Prostate gland (tissue), 2 donors: Measurements from ENCODE around the gene CYP2D6. TPM values are rescaled to one million over a fixed set of nuclear protein-coding genes. Genes with fewer than 3 reads are reported as not detected.
A peak's percentile ranks its signal among the peaks of the same experiment; 100 is the strongest.

Experiments used
- DNase-seq: peaks from one replicate; pipeline ENCODE4 v3.0.0-alpha.2; 2019; ENCODE audit warnings: low spot score
- H3K27ac ChIP-seq, 2 donors: fragments of 200-600 bp; sonication (generic); 2 replicates each; pipeline ENCODE4 v1.5.1; 2017 to 2019
- H3K27me3 ChIP-seq: fragments of 200-600 bp; sonication (generic); replicated peaks from 2 replicates; pipeline ENCODE4 v1.5.1; 2019; ENCODE audit not compliant: insufficient read depth
- H3K36me3 ChIP-seq, 2 donors: fragments of 200-600 bp; sonication (generic); 1 replicate in 1 of 2; 2 replicates in 1 of 2; pipeline versions ENCODE4 v1.5.1 to v1.8.1; 2017 to 2019
- H3K4me1 ChIP-seq: fragments of 200-600 bp; sonication (generic); replicated peaks from 2 replicates; pipeline ENCODE4 v1.5.1; 2019
- H3K4me3 ChIP-seq, 2 donors: fragments of 200-600 bp; sonication (generic); 2 replicates each; pipeline ENCODE4 v1.5.1; 2017 to 2019
- H3K9me3 ChIP-seq: fragments of 200-600 bp; sonication (generic); 2 replicates; pipeline ENCODE4 v1.5.1; 2017
- CTCF ChIP-seq, 4 experiments: fragments of 200-600 bp in 2 of 4; fragments of 450-650 bp in 2 of 4; sonication (generic) in 2 of 4; IDR thresholded peaks; 1 replicate in 3 of 4; 2 replicates in 1 of 4; pipeline ENCODE4 v1.5.1; 2016 to 2019; ENCODE audit warnings: antibody characterized with exemption in 4 of 4, mild to moderate bottlenecking in 2 of 4, moderate library complexity in 2 of 4
- POLR2A ChIP-seq: fragments of 450-650 bp; IDR thresholded peaks from one replicate; pipeline ENCODE4 v1.6.1; 2016; ENCODE audit warnings: antibody characterized with exemption, mild to moderate bottlenecking
- POLR2AphosphoS5 ChIP-seq: sonication (generic); formaldehyde crosslinking; IDR thresholded peaks from one replicate; pipeline ENCODE4 v1.6.1; 2017; ENCODE audit warnings: antibody characterized with exemption
- WGBS: methylation state at CpG from one replicate; pipeline ENCODE4 v1.1.5; 2018; 5-methylcytosine and 5-hydroxymethylcytosine counted together
- intact Hi-C: fragments of 100-400 bp; cut with DNase I; formaldehyde crosslinking; loops from one replicate; pipeline ENCODE4 v1.14.2; 2022
- total RNA-seq, 2 donors: library from RNA; depleted of rRNA; stranded (reverse); fragments of >200 nt; gene quantifications; one replicate each; pipeline ENCODE4 v1.1.0, GENCODE V29; 2016

The CYP2D6 gene
- total RNA-seq, 2 donors from 2014 or later = 0.73 to 5.2 TPM

GRCh38 chr22:42101199-42101598, 29.4 kb downstream of the CYP2D6 start:
- H3K9me3 ChIP-seq = no peaks in the 10 kb centered on the region

GRCh38 chr22:42091455-42091782, 39.2 kb downstream of the CYP2D6 start:
- Histone ChIP-seq H3K27me3 (no peaks in the 10 kb centered on the region), H3K4me1 (no peaks in the 10 kb centered on the region), H3K9me3 (no peaks in the 10 kb centered on the region), H3K4me3 (peak overlapping the region; percentile 62 to 68), H3K27ac (peak overlapping the region; percentile 85 to 92), H3K36me3 (no peaks in the 10 kb centered on the region)
- no peak for DNase-seq
- intact Hi-C loops = loop anchor here (2.0 kb wide), 1 partner anchor 345 kb away; no protein-coding TSS in a partner anchor
- WGBS = 27% methylated on average over 7 of the region's 7 CpGs
- TF ChIP-seq POLR2AphosphoS5 = no peak
- TF ChIP-seq CTCF (IDR thresholded peaks at IDR 0.05) = no peak
- no peak for TF ChIP-seq POLR2A

More at GRCh38 chr22:42101199-42101598, 29.4 kb downstream of the CYP2D6 start:
- Histone ChIP-seq H3K4me3 (no peak overlapping the region), H3K27ac (no peak overlapping the region), H3K27me3 (no peaks in the 10 kb centered on the region), H3K4me1 (no peaks in the 10 kb centered on the region), H3K36me3 (no peaks in the 10 kb centered on the region)
- intact Hi-C loops = no loop called here
- TF ChIP-seq CTCF (IDR thresholded peaks at IDR 0.05) = no peak
- TF ChIP-seq POLR2AphosphoS5 = no peak
- TF ChIP-seq POLR2A = no peak
- no peak for DNase-seq
- WGBS = 98% methylated on average over 3 of the region's 3 CpGs

- Histone ChIP-seq H3K36me3 (peaks cover 0 to under 1% of the 10 kb centered on the region in 2 donors), H3K27me3 (no peaks in the 10 kb centered on the region), H3K4me3 (peak within 1 kb of the TSS; percentile 62 to 68), H3K27ac (peak within 1 kb of the TSS; percentile 90 to 92), H3K9me3 (no peaks in the 10 kb centered on the region), H3K4me1 (no peaks in the 10 kb centered on the region)
- WGBS = under 1% methylated on average over 66 of the region's 71 CpGs
- TF ChIP-seq POLR2AphosphoS5 (peak; percentile 100), POLR2A (peak; percentile 90), CTCF (IDR thresholded peaks at IDR 0.05) (peak; percentile 87 to 100 (median 94))
- intact Hi-C loops = loop anchor here (2.0 kb wide), 1 partner anchor 346 kb away; no protein-coding TSS in a partner anchor
- DNase-seq = peak; percentile 100
These were observed 39.8 kb downstream of the CYP2D6 start, which contains the start of gene NDUFA6 for GRCh38 chr22:42090596-42091454. TSS of gene NDUFA6 (minus strand) at chr22:42090772. CDS start at chr22:42090744, 28 bp downstream.

GRCh38 chr22:42086051-42086450, 44.6 kb downstream of the CYP2D6 start:
- Histone ChIP-seq H3K4me1 (peaks cover 11% of the 10 kb centered on the region), H3K27ac (no peak overlapping the region), H3K9me3 (no peaks in the 10 kb centered on the region), H3K27me3 (no peaks in the 10 kb centered on the region), H3K36me3 (peaks cover 0 to 5% of the 10 kb centered on the region in 2 donors), H3K4me3 (no peak overlapping the region)
- 65% methylated on average over 6 of the region's 6 CpGs for WGBS
- no peak for DNase-seq
- intact Hi-C loops = no loop called here
- TF ChIP-seq CTCF (IDR thresholded peaks at IDR 0.05) = no peak
- TF ChIP-seq POLR2AphosphoS5 = no peak
- no peak for TF ChIP-seq POLR2A
